SK-N-SH treated with all-trans-retinoic acid at 6 μM for 48 hours (cell line): Measurements from ENCODE around the gene IFNGR1.

Experiments
- ATAC-seq: fragments of 200-7000 bp; cut with Tn5 transposase; 3 replicates; pipeline ENCODE4 v1.9.1; 2020; ENCODE audit warnings: mild to moderate bottlenecking, moderate library complexity
- ARNTL ChIP-seq: fragments of 450-650 bp; formaldehyde crosslinking; IDR thresholded peaks from 2 replicates; pipeline ENCODE4 v1.5.0; 2020; ENCODE audit warnings: low read depth, mild to moderate bottlenecking, moderate library complexity, borderline replicate concordance
- BACH2 ChIP-seq: fragments of 250-450 bp; sonication (Bioruptor Pico); IDR thresholded peaks from 2 replicates; pipeline ENCODE4 v1.9.0; 2021; ENCODE audit warnings: mild to moderate bottlenecking, borderline replicate concordance
- CSDC2 ChIP-seq: fragments of 250-450 bp; sonication (Bioruptor Pico); IDR thresholded peaks from 2 replicates; pipeline ENCODE4 v1.5.0; 2020; ENCODE audit warnings: mild to moderate bottlenecking, moderate library complexity
- ESRRG ChIP-seq: fragments of 250-450 bp; sonication (Bioruptor Pico); IDR thresholded peaks from 2 replicates; pipeline ENCODE4 v1.6.1; 2021; ENCODE audit warnings: mild to moderate bottlenecking
- GLIS3 ChIP-seq: fragments of 250-450 bp; sonication (Bioruptor Pico); IDR thresholded peaks from 2 replicates; pipeline ENCODE4 v1.5.0; 2020; ENCODE audit warnings: mild to moderate bottlenecking, moderate library complexity
- ISL1 ChIP-seq: fragments of 250-450 bp; sonication (Bioruptor Pico); IDR thresholded peaks from 2 replicates; pipeline ENCODE4 v2.1.2; 2022; ENCODE audit warnings: mild to moderate bottlenecking, moderate library complexity
- RARB ChIP-seq: fragments of 250-450 bp; sonication (Bioruptor Pico); IDR thresholded peaks from 2 replicates; pipeline ENCODE4 v1.8.0; 2021; ENCODE audit warnings: mild to moderate bottlenecking, moderate library complexity
- SNAI2 ChIP-seq: fragments of 250-450 bp; sonication (Bioruptor Pico); IDR thresholded peaks from 2 replicates; pipeline ENCODE4 v1.5.0; 2020; ENCODE audit warnings: mild to moderate bottlenecking, moderate library complexity
- TOX ChIP-seq: fragments of 250-450 bp; sonication (Bioruptor Pico); IDR thresholded peaks from 2 replicates; pipeline ENCODE4 v1.8.0; 2021; ENCODE audit warnings: mild to moderate bottlenecking, moderate library complexity, borderline replicate concordance
- ZC3H10 ChIP-seq: fragments of 250-450 bp; sonication (Bioruptor Pico); IDR thresholded peaks from 2 replicates; pipeline ENCODE4 v1.5.1; 2021; ENCODE audit warnings: mild to moderate bottlenecking, moderate library complexity
- ZFP3 ChIP-seq: fragments of 250-450 bp; sonication (Bioruptor Pico); IDR thresholded peaks from 2 replicates; pipeline ENCODE4 v1.5.0; 2020; ENCODE audit warnings: mild to moderate bottlenecking, moderate library complexity
- ZFP30 ChIP-seq: fragments of 450-650 bp; formaldehyde crosslinking; IDR thresholded peaks from 2 replicates; pipeline ENCODE4 v1.5.0; 2022; ENCODE audit warnings: mild to moderate bottlenecking, moderate library complexity
- ZNF565 ChIP-seq: fragments of 450-650 bp; formaldehyde crosslinking; conservative IDR thresholded peaks from 2 replicates; pipeline ENCODE4 v1.5.0; 2020; ENCODE audit warnings: low read depth, mild to moderate bottlenecking, moderate library complexity
- ZNF70 ChIP-seq: fragments of 450-650 bp; formaldehyde crosslinking; IDR thresholded peaks from 2 replicates; pipeline ENCODE4 v1.5.0; 2020; ENCODE audit warnings: mild to moderate bottlenecking, moderate library complexity
- ZNF8 ChIP-seq: fragments of 450-650 bp; formaldehyde crosslinking; IDR thresholded peaks from 2 replicates; pipeline ENCODE4 v1.5.0; 2020; ENCODE audit warnings: mild to moderate bottlenecking, moderate library complexity
- TF ChIP-seq, protein P1 (sequence below): fragments of 250-450 bp; sonication (Bioruptor Pico); IDR thresholded peaks from 2 replicates; pipeline ENCODE4 v1.8.0; 2020; ENCODE audit warnings: mild to moderate bottlenecking, moderate library complexity, borderline replicate concordance
- TF ChIP-seq, protein P2 (sequence below): fragments of 250-450 bp; sonication (Bioruptor Pico); IDR thresholded peaks from 2 replicates; pipeline ENCODE4 v1.5.1; 2020; ENCODE audit warnings: low read depth, mild to moderate bottlenecking, moderate library complexity
- TF ChIP-seq, protein P3 (sequence below): fragments of 250-450 bp; sonication (Bioruptor Pico); IDR thresholded peaks from 2 replicates; pipeline ENCODE4 v1.8.0; 2021; ENCODE audit warnings: low read depth, mild to moderate bottlenecking, moderate library complexity, borderline replicate concordance
- TF ChIP-seq, protein P4 (sequence below): fragments of 250-450 bp; sonication (Bioruptor Pico); IDR thresholded peaks from 2 replicates; pipeline ENCODE4 v1.5.0; 2020; ENCODE audit warnings: mild to moderate bottlenecking, moderate library complexity

Gene IFNGR1

DNA sequence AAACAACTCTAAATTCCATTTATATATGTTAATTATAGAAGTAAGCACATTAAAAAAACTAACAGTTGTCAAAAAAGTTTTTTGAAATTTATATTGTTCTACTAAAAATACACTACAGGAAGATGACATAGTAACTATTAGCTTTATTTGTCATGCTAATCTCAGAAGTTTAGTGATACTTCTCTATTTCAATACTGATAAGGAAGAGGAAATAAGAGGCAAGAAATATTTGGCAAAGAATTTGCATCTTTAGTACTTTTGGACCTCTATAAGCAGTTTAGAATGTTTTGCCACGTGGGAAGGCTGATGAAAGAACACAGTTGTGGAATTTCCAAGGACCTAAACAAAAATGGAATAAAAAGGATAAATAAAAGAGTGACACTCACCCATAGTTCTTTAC lies 12.6 kb downstream of the IFNGR1 start:
- TF ChIP-seq ZNF8 (CRISPR knock-in tag): no peak
- TF ChIP-seq RARB (CRISPR knock-in tag): no peak
- no peak for TF ChIP-seq ESRRG (CRISPR knock-in tag)
- no peak for TF ChIP-seq ZC3H10 (CRISPR knock-in tag)
- TF ChIP-seq TOX (CRISPR knock-in tag): no peak
- TF ChIP-seq, protein P1, sequence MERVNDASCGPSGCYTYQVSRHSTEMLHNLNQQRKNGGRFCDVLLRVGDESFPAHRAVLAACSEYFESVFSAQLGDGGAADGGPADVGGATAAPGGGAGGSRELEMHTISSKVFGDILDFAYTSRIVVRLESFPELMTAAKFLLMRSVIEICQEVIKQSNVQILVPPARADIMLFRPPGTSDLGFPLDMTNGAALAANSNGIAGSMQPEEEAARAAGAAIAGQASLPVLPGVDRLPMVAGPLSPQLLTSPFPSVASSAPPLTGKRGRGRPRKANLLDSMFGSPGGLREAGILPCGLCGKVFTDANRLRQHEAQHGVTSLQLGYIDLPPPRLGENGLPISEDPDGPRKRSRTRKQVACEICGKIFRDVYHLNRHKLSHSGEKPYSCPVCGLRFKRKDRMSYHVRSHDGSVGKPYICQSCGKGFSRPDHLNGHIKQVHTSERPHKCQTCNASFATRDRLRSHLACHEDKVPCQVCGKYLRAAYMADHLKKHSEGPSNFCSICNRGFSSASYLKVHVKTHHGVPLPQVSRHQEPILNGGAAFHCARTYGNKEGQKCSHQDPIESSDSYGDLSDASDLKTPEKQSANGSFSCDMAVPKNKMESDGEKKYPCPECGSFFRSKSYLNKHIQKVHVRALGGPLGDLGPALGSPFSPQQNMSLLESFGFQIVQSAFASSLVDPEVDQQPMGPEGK (CRISPR knock-in tag): no peak
- no peak for TF ChIP-seq CSDC2 (CRISPR knock-in tag)
- no peak for TF ChIP-seq ZFP30 (CRISPR knock-in tag)
- no peak for TF ChIP-seq ISL1
- TF ChIP-seq, protein P2, sequence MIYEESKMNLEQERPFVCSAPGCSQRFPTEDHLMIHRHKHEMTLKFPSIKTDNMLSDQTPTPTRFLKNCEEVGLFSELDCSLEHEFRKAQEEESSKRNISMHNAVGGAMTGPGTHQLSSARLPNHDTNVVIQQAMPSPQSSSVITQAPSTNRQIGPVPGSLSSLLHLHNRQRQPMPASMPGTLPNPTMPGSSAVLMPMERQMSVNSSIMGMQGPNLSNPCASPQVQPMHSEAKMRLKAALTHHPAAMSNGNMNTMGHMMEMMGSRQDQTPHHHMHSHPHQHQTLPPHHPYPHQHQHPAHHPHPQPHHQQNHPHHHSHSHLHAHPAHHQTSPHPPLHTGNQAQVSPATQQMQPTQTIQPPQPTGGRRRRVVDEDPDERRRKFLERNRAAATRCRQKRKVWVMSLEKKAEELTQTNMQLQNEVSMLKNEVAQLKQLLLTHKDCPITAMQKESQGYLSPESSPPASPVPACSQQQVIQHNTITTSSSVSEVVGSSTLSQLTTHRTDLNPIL (CRISPR knock-in tag): no peak
- TF ChIP-seq, all 23 proteins: peak for 0
- no peak for ATAC-seq

DNA sequence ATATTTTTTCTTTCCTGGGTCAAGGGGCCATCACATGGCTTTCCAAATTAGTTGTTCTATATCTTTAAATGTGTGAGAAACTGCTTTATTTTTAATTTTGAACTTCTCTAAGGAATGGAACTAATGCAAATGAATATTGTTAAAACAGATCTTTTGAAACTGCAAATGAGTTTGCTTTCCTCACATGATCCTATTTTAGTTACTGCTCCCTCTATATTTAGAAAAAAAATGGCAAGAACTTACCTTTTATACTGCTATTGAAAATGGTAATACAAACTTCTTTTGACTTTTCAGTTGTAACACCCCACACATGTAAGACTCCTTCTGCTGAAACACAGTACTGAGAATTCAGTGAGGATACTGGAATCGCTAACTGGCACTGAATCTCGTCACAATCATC lies 15.9 kb downstream of the IFNGR1 start:
- no peak for ATAC-seq
- TF ChIP-seq GLIS3 (CRISPR knock-in tag) (no peak), ZFP3 (CRISPR knock-in tag) (no peak), ZC3H10 (CRISPR knock-in tag) (no peak), CSDC2 (CRISPR knock-in tag) (no peak), RARB (CRISPR knock-in tag) (no peak)
- TF ChIP-seq, protein P2 (CRISPR knock-in tag): no peak
- TF ChIP-seq, all 23 proteins: peak for 0

DNA sequence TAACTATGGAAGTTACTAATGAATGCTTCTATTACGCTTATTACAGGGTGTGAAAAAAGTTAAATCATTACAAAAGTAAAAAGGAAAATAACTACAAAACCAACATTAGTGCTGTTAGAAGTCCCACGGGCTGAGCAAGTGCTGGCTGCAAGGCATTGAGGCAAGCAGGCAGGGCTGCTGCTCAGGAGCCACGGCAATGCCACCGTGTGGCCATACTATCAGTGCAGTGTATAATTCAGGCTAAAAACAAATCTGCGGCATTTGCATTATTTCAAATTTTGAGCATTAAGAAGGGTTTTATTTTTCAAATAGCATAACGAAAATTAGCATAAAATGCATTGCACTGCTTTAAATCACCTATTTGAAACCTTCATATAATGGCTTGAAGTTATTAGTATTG lies 17.1 kb downstream of the IFNGR1 start:
- ATAC-seq: no peak
- TF ChIP-seq ZC3H10 (CRISPR knock-in tag): no peak
- TF ChIP-seq, protein P3, sequence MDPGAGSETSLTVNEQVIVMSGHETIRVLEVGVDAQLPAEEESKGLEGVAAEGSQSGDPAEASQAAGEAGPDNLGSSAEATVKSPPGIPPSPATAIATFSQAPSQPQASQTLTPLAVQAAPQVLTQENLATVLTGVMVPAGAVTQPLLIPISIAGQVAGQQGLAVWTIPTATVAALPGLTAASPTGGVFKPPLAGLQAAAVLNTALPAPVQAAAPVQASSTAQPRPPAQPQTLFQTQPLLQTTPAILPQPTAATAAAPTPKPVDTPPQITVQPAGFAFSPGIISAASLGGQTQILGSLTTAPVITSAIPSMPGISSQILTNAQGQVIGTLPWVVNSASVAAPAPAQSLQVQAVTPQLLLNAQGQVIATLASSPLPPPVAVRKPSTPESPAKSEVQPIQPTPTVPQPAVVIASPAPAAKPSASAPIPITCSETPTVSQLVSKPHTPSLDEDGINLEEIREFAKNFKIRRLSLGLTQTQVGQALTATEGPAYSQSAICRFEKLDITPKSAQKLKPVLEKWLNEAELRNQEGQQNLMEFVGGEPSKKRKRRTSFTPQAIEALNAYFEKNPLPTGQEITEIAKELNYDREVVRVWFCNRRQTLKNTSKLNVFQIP (CRISPR knock-in tag): no peak
- no peak for TF ChIP-seq ARNTL (CRISPR knock-in tag)
- TF ChIP-seq TOX (CRISPR knock-in tag): no peak
- no peak for TF ChIP-seq ZNF565 (CRISPR knock-in tag)
- no peak for TF ChIP-seq BACH2 (CRISPR knock-in tag)
- TF ChIP-seq, protein P4, sequence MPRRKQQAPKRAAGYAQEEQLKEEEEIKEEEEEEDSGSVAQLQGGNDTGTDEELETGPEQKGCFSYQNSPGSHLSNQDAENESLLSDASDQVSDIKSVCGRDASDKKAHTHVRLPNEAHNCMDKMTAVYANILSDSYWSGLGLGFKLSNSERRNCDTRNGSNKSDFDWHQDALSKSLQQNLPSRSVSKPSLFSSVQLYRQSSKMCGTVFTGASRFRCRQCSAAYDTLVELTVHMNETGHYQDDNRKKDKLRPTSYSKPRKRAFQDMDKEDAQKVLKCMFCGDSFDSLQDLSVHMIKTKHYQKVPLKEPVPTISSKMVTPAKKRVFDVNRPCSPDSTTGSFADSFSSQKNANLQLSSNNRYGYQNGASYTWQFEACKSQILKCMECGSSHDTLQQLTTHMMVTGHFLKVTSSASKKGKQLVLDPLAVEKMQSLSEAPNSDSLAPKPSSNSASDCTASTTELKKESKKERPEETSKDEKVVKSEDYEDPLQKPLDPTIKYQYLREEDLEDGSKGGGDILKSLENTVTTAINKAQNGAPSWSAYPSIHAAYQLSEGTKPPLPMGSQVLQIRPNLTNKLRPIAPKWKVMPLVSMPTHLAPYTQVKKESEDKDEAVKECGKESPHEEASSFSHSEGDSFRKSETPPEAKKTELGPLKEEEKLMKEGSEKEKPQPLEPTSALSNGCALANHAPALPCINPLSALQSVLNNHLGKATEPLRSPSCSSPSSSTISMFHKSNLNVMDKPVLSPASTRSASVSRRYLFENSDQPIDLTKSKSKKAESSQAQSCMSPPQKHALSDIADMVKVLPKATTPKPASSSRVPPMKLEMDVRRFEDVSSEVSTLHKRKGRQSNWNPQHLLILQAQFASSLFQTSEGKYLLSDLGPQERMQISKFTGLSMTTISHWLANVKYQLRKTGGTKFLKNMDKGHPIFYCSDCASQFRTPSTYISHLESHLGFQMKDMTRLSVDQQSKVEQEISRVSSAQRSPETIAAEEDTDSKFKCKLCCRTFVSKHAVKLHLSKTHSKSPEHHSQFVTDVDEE (CRISPR knock-in tag): no peak
- no peak for TF ChIP-seq ESRRG (CRISPR knock-in tag)
- TF ChIP-seq, protein P1 (CRISPR knock-in tag): no peak
- TF ChIP-seq ZNF70 (CRISPR knock-in tag): no peak
- TF ChIP-seq ISL1: no peak
- TF ChIP-seq CSDC2 (CRISPR knock-in tag): no peak
- no peak for TF ChIP-seq ZNF8 (CRISPR knock-in tag)
- no peak for TF ChIP-seq RARB (CRISPR knock-in tag)
- TF ChIP-seq SNAI2: no peak
